Measurements from ENCODE around the gene RPS25. TPM values are rescaled to one million over a fixed set of nuclear protein-coding genes. Genes with fewer than 3 reads are reported as not detected.
"Not testable (repeated sequence)": the region's sequence is repeated elsewhere in the genome, so short reads cannot be mapped to it uniquely, and the experiment has no call there.

RPS25 gene
- total RNA-seq, 6 donors from 2014 or later: 253 to 1,288 (median 830) TPM

- Histone ChIP-seq H3K9me3 (no peaks in the 10 kb centered on the region), H3K27ac (no peak overlapping the region), H3K36me3 (no peaks in the 10 kb centered on the region), H3K4me1 (peaks cover 11 to 16% (median 12%) of the 10 kb centered on the region in 4 donors), H3K4me3 (no peak overlapping the region), H3K27me3 (no peaks in the 10 kb centered on the region)
- WGBS, 2 donors: 75 to 80% methylated on average over 15 of the region's 15 CpGs
- DNase-seq (no peak), ATAC-seq (ENCODE audit: low FRiP score in 2 of 2) (peak in 1 of 2 donors; percentile 31)
- TF ChIP-seq POLR2AphosphoS5 (IDR thresholded peaks at IDR 0.05) (no peak), POLR2A (IDR thresholded peaks at IDR 0.05) (no peak), CTCF (IDR thresholded peaks at IDR 0.05) (no peak), EP300 (IDR thresholded peaks at IDR 0.05) (no peak)
Observed at GRCh38 chr11:118975771-118976709, 42.1 kb downstream of the RPS25 start.

- peaks cover 0 to 3% (median 0%) of the 10 kb centered on the region in 4 donors for H3K4me1 ChIP-seq
- peak overlapping the region in 1 of 4 donors; percentile 18 for H3K27ac ChIP-seq
- no peaks in the 10 kb centered on the region for H3K9me3 ChIP-seq
- H3K4me3 ChIP-seq: no peak overlapping the region
- peak in 1 of 2 donors; percentile 42 for DNase-seq
- no peaks in the 10 kb centered on the region for H3K27me3 ChIP-seq
- WGBS, 2 donors: 63 to 83% methylated on average over 2 of the region's 2 CpGs
- H3K36me3 ChIP-seq: no peaks in the 10 kb centered on the region
- peak in 1 of 2 donors; percentile 69 for ATAC-seq (ENCODE audit: low FRiP score in 2 of 2)
- no peak for TF ChIP-seq POLR2A (IDR thresholded peaks at IDR 0.05)
- no peak for TF ChIP-seq EP300 (IDR thresholded peaks at IDR 0.05)
- TF ChIP-seq CTCF (IDR thresholded peaks at IDR 0.05): no peak
- no peak for TF ChIP-seq POLR2AphosphoS5 (IDR thresholded peaks at IDR 0.05)
Observed at GRCh38 chr11:118973985-118974384, 44.2 kb downstream of the RPS25 start.

- ATAC-seq (ENCODE audit: low FRiP score in 2 of 2) (no peak), DNase-seq (peak in 1 of 2 donors; percentile 80)
- H3K9me3 ChIP-seq: no peaks in the 10 kb centered on the region
- 42 to 73% methylated on average over 11 to 32 of the region's 33 CpGs for WGBS, 2 donors
- no peak within 1 kb of the TSS for H3K4me3 ChIP-seq
- no peaks in the 10 kb centered on the region for H3K27me3 ChIP-seq
- no peaks in the 10 kb centered on the region for H3K36me3 ChIP-seq
- TF ChIP-seq POLR2A (IDR thresholded peaks at IDR 0.05) (no peak), EP300 (IDR thresholded peaks at IDR 0.05) (no peak), POLR2AphosphoS5 (IDR thresholded peaks at IDR 0.05) (no peak), CTCF (IDR thresholded peaks at IDR 0.05) (no peak)
- H3K4me1 ChIP-seq: peaks cover 0 to 3% (median 0%) of the 10 kb centered on the region in 4 donors
- H3K27ac ChIP-seq: no peak within 1 kb of the TSS
Observed at GRCh38 chr11:118971646-118972045, 46.5 kb downstream of the RPS25 start, which contains the start of gene FOXR1. FOXR1 (plus strand) TSS chr11:118971761; CDS start chr11:118971932, 171 bp downstream.

GRCh38 chr11:118969508-118969907 is 48.6 kb downstream of the RPS25 start:
- not testable (repeated sequence) for H3K9me3 ChIP-seq; H3K4me1 ChIP-seq; H3K36me3 ChIP-seq; ATAC-seq (ENCODE audit: low FRiP score in 2 of 2); H3K4me3 ChIP-seq; DNase-seq; H3K27me3 ChIP-seq; H3K27ac ChIP-seq
- WGBS, 2 donors: 86 to 100% methylated on average over 2 of the region's 2 CpGs

Small RNA genes lying within 50 kb of the gene (small RNA-seq; reads per million reads assigned to genes)
- gene AP003392.2: 0 to 0.22 (median 0) reads per million in 4 donors
- 0 reads per million in 4 donors for gene RF00017
- 0 reads per million in 4 donors for gene RF00019

Other genes starting within 250 kb of the RPS25 start
- gene DDX6, start 227.2 kb downstream of the RPS25 start, total RNA-seq: 100 to 1,000 TPM in 2 of 6 donors, 10 to 100 TPM in 4; 39.8 to 107 (median 76.7) TPM
- gene CXCR5, start 134.5 kb downstream of the RPS25 start, total RNA-seq: under 1 TPM in 4 of 6 donors, not detected in 2; under 0.01 to 0.17 (median 0.16) TPM
- gene BCL9L, start 92.4 kb downstream of the RPS25 start, total RNA-seq: 10 to 100 TPM; 28.7 to 70.2 (median 66.4) TPM
- gene UPK2, start 62.0 kb downstream of the RPS25 start, total RNA-seq: not detected
- not detected for gene FOXR1, start 46.6 kb downstream of the RPS25 start, total RNA-seq
- 100 to 1,000 TPM in 3 of 6 donors, 10 to 100 TPM in 3; 44.3 to 407 (median 94.3) TPM for gene CENATAC, start 20.2 kb downstream of the RPS25 start, total RNA-seq
- 10 to 100 TPM; 44.2 to 77.5 (median 63.6) TPM for gene TRAPPC4, start 423 bp upstream of the RPS25 start, total RNA-seq
- 10 to 100 TPM; 11.4 to 29.0 (median 19.9) TPM for gene SLC37A4, start 12.5 kb upstream of the RPS25 start, total RNA-seq
- gene HYOU1, start 38.9 kb upstream of the RPS25 start, total RNA-seq: 100 to 1,000 TPM in 1 of 6 donors, 10 to 100 TPM in 5; 33.5 to 202 (median 72.7) TPM
- gene VPS11, start 49.5 kb upstream of the RPS25 start, total RNA-seq: 10 to 100 TPM; 24.9 to 88.0 (median 40.4) TPM
- gene HMBS, start 66.5 kb upstream of the RPS25 start, total RNA-seq: 10 to 100 TPM in 5 of 6 donors, 1 to 10 TPM in 1; 8.4 to 20.4 (median 13.4) TPM
- gene DPAGT1, start 83.5 kb upstream of the RPS25 start, total RNA-seq: 10 to 100 TPM; 18.6 to 43.9 (median 28.3) TPM
- gene C2CD2L, start 89.0 kb upstream of the RPS25 start, total RNA-seq: 10 to 100 TPM; 13.0 to 26.2 (median 19.8) TPM
- gene HINFP, start 103.2 kb upstream of the RPS25 start, total RNA-seq: 10 to 100 TPM; 22.3 to 90.1 (median 25.6) TPM
- under 1 TPM in 2 of 6 donors, not detected in 4; 0.06 to 0.78 TPM for gene ABCG4, start 130.7 kb upstream of the RPS25 start, total RNA-seq
- gene NLRX1, start 150.4 kb upstream of the RPS25 start, total RNA-seq: 10 to 100 TPM; 13.1 to 34.5 (median 20.2) TPM
- 1 to 10 TPM in 1 of 6 donors, under 1 TPM in 3, not detected in 2; 0.29 to 1.0 (median 0.81) TPM for gene NHERF4, start 167.1 kb upstream of the RPS25 start, total RNA-seq
- 10 to 100 TPM; 15.4 to 32.2 (median 18.9) TPM for gene CBL, start 188.0 kb upstream of the RPS25 start, total RNA-seq